NCI-H510A (cell line): Measurements from ENCODE around the gene ZNF284.
A peak's percentile ranks its signal among the peaks of the same experiment; 100 is the strongest.
"Not testable (repeated sequence)": the region's sequence is repeated elsewhere in the genome, so short reads cannot be mapped to it uniquely, and the experiment has no call there.

Experiments
- DNase-seq: peaks from one replicate; lab custom pipeline; 2025; lab: John Stamatoyannopoulos, UW

ZNF284 gene

DNA sequence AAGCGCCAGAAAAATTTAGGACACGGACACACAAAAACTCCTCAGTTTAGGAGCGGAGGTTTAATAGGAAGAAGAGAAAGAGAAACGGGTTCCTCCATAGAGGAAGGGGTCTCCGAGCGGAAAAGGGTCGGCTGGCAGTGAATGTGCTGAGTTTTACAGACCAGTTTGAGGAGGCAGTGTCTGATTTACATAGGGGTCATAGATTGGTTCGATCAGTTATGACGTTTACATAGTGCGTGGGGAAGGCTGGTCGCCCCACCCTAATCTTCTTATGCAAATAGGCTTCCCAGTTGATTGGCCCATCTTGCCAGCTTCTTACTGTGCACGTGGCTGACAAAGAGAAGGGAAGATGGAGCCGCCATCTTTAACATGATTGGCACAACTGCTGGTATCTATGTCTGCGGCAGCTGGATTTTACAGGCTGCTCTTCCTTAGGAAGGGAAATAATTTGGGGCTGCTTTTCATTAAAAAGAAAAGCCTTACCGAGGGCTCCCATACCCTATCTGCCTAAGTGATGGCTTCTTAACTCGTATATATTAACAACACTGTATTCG is 40.0 kb downstream of the ZNF284 start:
- DNase-seq = peak; percentile 19

DNA sequence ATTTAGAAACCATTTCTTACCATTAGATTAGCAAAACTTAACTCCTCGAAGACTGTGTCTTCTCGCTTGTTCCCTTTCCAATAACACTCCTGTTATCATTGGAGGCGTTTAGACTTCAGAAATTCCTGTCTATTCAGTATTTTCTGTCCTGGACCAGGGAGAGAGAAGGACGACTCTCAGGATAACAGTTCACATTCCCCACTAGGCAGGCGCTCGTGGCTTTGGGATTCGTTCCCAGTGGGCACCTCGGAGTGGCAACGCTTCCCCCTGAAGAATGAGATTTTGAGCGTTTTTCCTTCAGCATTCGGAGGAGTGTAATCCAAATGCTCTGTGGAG is 40.8 kb downstream of the ZNF284 start:
- no peak for DNase-seq

DNA sequence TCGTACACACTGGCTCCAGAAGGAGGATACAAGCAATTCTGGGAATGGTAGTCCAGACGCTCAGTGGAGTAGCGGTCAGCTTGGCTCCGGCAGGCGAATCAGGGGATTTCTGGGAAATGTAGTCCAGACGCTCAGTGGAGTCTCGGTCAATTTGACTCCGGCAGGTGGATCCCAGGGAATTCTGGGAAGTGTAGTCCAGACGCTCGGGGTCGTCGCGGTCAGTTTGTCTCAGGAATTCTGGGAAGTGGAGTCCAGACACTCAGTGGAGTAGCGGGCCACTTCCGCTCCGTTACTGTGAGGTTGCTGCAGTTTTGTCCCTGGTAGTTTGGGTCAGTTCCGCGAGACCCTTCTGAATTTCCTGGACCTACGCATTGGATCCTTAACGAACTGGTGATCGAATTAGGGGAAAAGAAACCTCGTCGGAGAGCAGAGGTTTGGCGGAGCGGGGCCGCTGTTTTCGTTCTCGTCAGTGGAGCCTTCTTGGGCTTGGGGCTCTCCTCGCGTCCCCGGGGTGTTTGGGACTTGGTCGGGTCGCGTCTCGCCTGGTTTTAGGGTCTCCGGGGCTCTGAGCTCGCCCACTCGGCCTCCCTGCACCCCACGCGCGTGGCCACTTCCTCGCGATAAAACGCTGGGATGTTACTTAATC is 41.3 kb downstream of the ZNF284 start, which contains the start of gene ZNF225:
Gene ZNF225, plus strand, starts transcription at position 262 of the 646 bp plus-strand sequence. CDS start 2,429 bp downstream, outside the sequence.
- DNase-seq = peak; percentile 90

DNA sequence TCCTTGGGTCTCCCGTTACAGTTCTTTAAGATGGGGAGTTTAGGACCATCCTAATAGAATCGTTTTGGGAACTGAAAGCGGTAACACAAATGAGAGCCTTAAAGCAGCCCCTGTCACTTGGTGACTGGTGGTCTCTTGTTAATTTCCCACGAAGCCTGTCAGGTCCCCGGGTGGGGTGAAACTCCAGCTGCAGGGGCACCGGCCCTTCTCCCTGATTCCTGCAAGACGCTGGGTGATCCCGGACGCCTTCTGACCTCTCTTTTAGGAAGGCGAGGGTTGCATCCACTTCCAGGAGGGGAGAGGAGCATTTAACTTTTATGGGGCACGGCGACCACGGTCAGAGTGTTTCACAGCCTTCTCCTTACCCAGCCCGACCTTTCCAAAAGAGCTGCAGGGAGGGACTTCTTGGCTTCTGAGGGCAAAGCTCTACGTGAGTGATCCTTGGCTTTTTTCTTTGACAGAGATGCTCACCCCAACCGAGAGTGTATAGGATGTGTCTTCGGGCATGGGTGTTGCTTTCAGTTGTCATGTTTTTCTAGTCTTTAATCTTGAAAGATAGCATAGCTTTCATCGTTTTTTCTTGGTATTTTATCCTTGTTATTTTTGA is 41.9 kb downstream of the ZNF284 start:
- no peak for DNase-seq

DNA sequence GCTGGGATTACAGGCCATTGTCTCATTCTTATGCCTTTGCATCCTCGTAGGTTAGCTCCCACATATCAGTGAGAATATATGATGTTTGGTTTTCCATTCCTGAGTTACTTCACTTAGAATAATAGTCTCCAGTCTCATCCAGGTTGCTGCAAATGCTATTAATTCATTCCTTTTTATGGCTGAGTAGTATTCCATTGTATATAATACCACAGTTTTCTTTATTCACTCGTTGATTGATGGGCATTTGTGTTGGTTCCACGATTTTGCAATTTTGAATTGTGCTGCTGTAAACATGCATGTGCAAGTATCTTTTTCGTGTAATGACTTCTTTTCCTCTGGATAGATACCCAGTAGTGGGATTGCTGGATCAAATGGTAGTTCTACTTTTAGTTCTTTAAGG is 49.2 kb downstream of the ZNF284 start:
- DNase-seq = not testable (repeated sequence)

DNA sequence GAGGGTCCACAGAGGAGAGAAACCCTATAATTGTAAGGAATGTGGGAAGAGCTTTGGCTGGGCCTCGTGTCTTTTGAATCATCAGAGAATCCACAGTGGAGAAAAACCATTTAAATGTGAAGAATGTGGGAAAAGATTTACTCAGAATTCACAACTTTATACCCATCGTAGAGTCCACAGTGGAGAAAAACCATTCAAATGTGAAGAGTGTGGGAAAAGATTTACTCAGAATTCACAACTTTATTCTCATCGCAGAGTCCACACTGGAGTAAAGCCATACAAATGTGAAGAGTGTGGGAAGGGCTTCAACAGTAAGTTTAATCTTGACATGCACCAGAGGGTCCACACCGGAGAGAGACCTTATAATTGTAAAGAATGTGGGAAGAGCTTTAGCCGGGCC is 60.0 kb downstream of the ZNF284 start:
- DNase-seq = no peak
